HL-60 (cell line): ENCODE data around the gene FBXW4.

Experiments
- DNase-seq, 2 experiments: peaks; one replicate each; pipeline ENCODE4 v3.0.0-alpha.2; 2010 to 2020; ENCODE audit warnings: low read depth in 1 of 2, low spot score in 1 of 2
- H3K27ac ChIP-seq: fragments of 250-450 bp; sonication (Bioruptor Pico); replicated peaks from 2 replicates; pipeline ENCODE4 v1.5.1; 2020; ENCODE audit warnings: mild to moderate bottlenecking, moderate library complexity
- H3K27me3 ChIP-seq: fragments of 250-450 bp; sonication (Bioruptor Pico); 2 replicates; pipeline ENCODE4 v1.5.1; 2021; ENCODE audit warnings: mild to moderate bottlenecking, moderate library complexity; ENCODE audit not compliant: insufficient read depth, poor library complexity, severe bottlenecking
- H3K4me3 ChIP-seq: replicated peaks from 2 replicates; pipeline ENCODE4 v1.5.1; 2011; ENCODE audit warnings: mild to moderate bottlenecking, control low read depth, low read length; ENCODE audit not compliant: insufficient read depth
- GABPA ChIP-seq: IDR thresholded peaks from 2 replicates; pipeline ENCODE4 v1.6.1; 2012; ENCODE audit warnings: low read depth
- POLR2AphosphoS5 ChIP-seq: IDR thresholded peaks from 2 replicates; pipeline ENCODE4 v1.6.1; 2012; ENCODE audit warnings: low read depth
- SPI1 ChIP-seq: IDR thresholded peaks from 2 replicates; pipeline ENCODE4 v1.6.1; 2012; ENCODE audit warnings: low read depth, mild to moderate bottlenecking, borderline replicate concordance
- TF ChIP-seq, protein P1 (sequence below): IDR thresholded peaks from one replicate; pipeline ENCODE4 v1.5.1; 2011; ENCODE audit warnings: low read length, control low read depth, inconsistent platforms; ENCODE audit not compliant: insufficient read depth
- TF ChIP-seq, protein P2 (sequence below): IDR thresholded peaks from 2 replicates; pipeline ENCODE4 v1.6.1; 2012; ENCODE audit warnings: low read depth; ENCODE audit not compliant: insufficient replicate concordance

FBXW4 gene

DNA sequence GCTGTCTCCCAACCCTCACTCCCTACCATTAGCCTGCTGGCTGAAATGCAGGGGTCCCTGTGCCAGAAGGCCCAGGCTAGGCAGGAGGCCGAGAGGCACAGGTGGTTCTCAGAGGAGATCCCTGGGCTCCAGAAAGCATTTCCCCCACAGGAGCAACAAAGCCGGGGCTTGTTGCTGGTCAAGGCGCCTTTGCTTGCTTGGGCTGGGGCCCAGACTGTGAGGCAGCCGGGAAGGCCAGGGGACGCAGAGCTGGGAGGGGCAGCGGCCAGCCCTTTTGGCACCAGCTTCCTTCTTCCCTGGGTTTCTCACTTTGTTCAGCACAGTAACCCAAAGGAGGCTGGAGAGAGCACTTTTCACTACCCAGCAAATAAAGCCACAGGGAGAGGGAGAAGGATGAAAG is 48.6 kb downstream of the FBXW4 start:
- TF ChIP-seq POLR2AphosphoS5 (no peak), GABPA (no peak), SPI1 (no peak)
- TF ChIP-seq, protein P1, sequence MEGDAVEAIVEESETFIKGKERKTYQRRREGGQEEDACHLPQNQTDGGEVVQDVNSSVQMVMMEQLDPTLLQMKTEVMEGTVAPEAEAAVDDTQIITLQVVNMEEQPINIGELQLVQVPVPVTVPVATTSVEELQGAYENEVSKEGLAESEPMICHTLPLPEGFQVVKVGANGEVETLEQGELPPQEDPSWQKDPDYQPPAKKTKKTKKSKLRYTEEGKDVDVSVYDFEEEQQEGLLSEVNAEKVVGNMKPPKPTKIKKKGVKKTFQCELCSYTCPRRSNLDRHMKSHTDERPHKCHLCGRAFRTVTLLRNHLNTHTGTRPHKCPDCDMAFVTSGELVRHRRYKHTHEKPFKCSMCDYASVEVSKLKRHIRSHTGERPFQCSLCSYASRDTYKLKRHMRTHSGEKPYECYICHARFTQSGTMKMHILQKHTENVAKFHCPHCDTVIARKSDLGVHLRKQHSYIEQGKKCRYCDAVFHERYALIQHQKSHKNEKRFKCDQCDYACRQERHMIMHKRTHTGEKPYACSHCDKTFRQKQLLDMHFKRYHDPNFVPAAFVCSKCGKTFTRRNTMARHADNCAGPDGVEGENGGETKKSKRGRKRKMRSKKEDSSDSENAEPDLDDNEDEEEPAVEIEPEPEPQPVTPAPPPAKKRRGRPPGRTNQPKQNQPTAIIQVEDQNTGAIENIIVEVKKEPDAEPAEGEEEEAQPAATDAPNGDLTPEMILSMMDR, result no peak
- TF ChIP-seq, protein P2, sequence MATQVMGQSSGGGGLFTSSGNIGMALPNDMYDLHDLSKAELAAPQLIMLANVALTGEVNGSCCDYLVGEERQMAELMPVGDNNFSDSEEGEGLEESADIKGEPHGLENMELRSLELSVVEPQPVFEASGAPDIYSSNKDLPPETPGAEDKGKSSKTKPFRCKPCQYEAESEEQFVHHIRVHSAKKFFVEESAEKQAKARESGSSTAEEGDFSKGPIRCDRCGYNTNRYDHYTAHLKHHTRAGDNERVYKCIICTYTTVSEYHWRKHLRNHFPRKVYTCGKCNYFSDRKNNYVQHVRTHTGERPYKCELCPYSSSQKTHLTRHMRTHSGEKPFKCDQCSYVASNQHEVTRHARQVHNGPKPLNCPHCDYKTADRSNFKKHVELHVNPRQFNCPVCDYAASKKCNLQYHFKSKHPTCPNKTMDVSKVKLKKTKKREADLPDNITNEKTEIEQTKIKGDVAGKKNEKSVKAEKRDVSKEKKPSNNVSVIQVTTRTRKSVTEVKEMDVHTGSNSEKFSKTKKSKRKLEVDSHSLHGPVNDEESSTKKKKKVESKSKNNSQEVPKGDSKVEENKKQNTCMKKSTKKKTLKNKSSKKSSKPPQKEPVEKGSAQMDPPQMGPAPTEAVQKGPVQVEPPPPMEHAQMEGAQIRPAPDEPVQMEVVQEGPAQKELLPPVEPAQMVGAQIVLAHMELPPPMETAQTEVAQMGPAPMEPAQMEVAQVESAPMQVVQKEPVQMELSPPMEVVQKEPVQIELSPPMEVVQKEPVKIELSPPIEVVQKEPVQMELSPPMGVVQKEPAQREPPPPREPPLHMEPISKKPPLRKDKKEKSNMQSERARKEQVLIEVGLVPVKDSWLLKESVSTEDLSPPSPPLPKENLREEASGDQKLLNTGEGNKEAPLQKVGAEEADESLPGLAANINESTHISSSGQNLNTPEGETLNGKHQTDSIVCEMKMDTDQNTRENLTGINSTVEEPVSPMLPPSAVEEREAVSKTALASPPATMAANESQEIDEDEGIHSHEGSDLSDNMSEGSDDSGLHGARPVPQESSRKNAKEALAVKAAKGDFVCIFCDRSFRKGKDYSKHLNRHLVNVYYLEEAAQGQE, result no peak
- no peak for DNase-seq
- Histone ChIP-seq H3K27ac (no peak overlapping the region), H3K27me3 (no peaks in the 10 kb centered on the region), H3K4me3 (no peak overlapping the region)

DNA sequence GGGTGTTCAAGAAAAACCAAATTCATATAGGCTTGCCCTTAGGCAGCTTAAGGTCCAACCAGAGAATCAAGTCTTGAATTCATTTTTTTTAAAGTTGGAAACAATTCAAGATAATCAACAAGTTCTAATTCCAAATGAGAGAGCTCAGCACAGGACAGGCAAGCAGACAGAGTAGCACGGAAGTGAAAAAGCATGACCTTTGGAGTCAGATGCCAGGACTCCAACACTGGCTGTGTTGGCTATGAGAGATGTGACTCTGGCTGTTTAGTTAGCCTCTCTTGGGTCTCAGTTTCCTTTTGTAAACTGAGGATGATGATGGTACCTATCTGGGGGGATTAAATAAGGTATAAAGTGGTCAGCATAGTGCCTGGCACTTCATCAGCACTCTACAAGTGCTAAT is 49.3 kb downstream of the FBXW4 start:
- H3K27me3 ChIP-seq, result no peaks in the 10 kb centered on the region
- no peak overlapping the region for H3K27ac ChIP-seq
- no peak overlapping the region for H3K4me3 ChIP-seq
- no peak for TF ChIP-seq POLR2AphosphoS5
- TF ChIP-seq GABPA, result no peak
- TF ChIP-seq, protein P1, result no peak
- TF ChIP-seq SPI1, result no peak
- TF ChIP-seq, protein P2, result no peak
- no peak for DNase-seq

DNA sequence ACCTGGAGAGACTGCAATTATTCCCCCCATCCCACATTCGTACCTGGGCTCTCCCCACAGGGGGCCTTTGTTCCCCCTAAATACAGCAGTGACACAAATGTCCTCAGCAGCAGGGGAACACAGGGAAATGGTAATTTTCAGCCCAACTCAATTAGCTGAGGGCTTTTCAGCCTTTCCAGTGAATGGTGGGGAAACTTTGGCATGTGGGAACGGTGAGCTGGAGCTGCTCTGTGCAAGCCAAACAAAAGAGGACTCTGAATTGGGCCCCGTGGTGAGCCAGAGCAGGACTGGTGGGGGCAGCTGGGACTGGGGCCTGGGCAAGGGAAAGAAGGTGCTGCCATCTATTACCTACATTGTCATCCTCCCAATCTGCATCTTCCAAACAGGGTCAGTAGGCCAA is 51.0 kb downstream of the FBXW4 start:
- Histone ChIP-seq H3K27me3 (no peaks in the 10 kb centered on the region), H3K4me3 (no peak overlapping the region), H3K27ac (no peak overlapping the region)
- DNase-seq, result no peak
- TF ChIP-seq, protein P1, result no peak

GRCh38 chr10:101643546-101643945 is 51.4 kb downstream of the FBXW4 start:
- no peaks in the 10 kb centered on the region for H3K27me3 ChIP-seq
- no peak overlapping the region for H3K27ac ChIP-seq
- TF ChIP-seq, protein P1, result no peak
- no peak for TF ChIP-seq SPI1
- TF ChIP-seq, protein P2, result no peak
- TF ChIP-seq POLR2AphosphoS5, result no peak
- no peak overlapping the region for H3K4me3 ChIP-seq
- DNase-seq, result no peak
